HEK293T (cell line): ENCODE results near the gene TBC1D3G.
"Not testable (repeated sequence)": the region's sequence is repeated elsewhere in the genome, so short reads cannot be mapped to it uniquely, and the experiment has no call there.

Experiments used
- CTCF ChIA-PET: fragments of 350-600 bp; formaldehyde crosslinking; extraction: SDS; loops from one replicate; lab custom pipeline; 2021; ENCODE audit warnings: antibody characterized with exemption, inconsistent platforms; lab: Yijun Ruan, JAX
- POLR2A ChIA-PET: fragments of 350-600 bp; formaldehyde crosslinking; extraction: SDS; loops from one replicate; lab custom pipeline; 2020; ENCODE audit warnings: antibody characterized with exemption, inconsistent platforms; lab: Yijun Ruan, JAX
- DNase-seq: peaks from one replicate; pipeline ENCODE4 v3.0.0; 2012; ENCODE audit warnings: mixed read lengths; ENCODE audit errors: extremely low spot score

The TBC1D3G gene

DNA sequence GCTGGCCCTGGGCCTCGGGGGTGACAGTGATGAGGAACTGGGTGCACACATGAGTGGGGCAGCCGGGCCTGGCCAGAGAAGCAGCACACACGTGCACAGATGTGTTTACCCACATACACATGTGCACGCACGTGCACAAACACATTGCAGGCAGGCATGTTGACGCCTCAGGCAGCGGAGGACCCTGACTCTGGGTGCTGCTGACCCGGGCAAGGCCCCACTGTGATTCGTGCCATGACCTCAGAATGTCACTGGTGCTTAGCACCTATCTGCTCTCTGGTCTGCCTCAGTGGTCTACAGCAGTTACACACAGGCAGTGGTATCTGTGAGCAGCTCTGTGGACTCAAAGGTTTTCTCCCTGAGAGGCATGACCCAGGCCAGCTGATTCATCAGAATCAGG, at the start of gene TBC1D3G:
Gene TBC1D3G (plus strand): TSS at position 301 of the 400 bp plus-strand sequence. CDS start 1,528 bp downstream, outside the sequence.
- CTCF ChIA-PET, DNase-seq, POLR2A ChIA-PET: not testable (repeated sequence)

DNA sequence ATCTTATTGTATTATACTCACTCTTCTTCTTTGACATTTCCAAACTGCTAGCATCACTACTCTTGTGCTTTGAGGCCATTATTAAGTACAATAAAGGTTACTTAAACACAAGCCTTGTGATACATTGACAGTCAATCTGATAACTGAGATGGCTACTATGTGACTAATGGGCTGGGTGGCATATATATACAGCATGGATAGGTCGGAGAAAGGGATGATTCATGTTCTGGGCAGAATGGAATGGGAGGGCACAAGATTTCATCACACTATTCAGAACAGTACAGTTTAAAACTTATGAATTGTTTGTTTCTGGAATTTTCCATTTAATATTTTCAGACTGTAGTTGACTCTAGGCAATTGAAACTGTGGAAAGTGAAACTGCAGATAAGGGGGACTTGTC, 40.4 kb upstream of the TBC1D3G start:
- POLR2A ChIA-PET, CTCF ChIA-PET, DNase-seq: not testable (repeated sequence)

DNA sequence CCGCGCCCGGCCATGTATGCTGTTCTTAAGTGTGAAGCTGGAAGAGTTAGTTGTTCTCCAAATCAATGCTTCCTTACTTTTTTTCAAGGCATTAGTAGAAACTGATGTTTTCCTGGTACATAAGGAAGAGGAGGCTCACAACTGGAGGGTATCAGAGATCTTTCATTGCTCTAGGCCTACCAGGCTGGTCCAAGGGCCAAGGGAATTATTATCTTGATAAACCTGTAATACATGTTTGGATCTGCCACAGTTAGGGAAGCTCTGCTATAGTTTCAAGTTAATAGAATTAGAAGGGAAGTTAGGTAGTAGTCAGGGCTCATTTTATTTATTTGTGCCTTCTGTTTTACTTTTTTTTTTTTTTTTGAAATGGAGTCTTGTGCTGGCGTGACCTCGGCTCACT, 39.5 kb upstream of the TBC1D3G start:
- POLR2A ChIA-PET, CTCF ChIA-PET, DNase-seq: not testable (repeated sequence)

DNA sequence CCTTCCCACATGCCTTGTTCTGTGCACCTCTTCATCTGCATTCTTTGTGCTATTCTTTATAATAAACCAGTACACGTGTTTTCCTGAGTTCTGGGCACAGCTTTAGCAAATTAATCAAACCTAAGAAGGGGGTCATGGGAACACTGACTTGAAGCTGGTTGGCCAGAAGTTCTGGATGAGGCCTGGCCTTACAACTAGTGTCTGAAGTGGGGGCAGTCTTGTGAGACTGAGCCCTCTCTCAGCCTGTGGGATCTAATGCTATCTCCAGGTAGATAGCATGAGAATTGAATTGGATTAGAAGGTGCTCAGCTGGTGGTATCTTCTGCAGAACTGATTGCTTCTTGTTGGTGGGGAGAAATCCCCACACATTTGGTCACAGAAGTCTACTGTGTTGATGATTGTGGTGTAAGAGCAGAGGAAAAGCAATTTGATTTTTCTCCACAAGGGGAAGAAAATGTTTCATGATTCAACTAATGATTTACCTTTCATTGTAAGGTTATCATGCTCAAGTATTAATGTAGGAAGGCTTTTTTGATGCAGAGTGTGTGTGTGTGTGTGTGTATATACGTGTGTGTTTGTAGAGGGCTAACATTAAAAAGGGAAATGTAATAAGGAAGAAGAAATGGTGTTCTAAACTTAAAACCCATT, 33.6 kb upstream of the TBC1D3G start:
- POLR2A ChIA-PET, CTCF ChIA-PET, DNase-seq: not testable (repeated sequence)

DNA sequence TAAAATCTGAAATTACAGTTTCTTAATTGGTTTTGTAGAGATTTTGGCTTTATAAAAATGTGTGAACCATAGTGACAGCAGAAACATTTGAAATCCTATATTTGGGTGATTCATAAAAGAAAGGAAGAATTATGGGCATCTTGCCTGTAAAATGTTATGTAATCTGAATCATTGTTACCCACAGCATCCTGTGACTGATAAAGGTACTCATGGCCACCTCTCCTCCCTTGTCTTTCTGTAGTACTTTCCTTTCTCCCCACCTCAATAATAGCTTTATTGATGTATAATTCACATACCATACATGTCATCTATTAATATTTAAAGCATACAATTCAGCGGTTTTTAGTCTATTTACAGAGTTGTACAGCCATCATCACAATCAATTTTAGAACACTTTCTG, 28.5 kb upstream of the TBC1D3G start:
- POLR2A ChIA-PET, DNase-seq, CTCF ChIA-PET: not testable (repeated sequence)

DNA sequence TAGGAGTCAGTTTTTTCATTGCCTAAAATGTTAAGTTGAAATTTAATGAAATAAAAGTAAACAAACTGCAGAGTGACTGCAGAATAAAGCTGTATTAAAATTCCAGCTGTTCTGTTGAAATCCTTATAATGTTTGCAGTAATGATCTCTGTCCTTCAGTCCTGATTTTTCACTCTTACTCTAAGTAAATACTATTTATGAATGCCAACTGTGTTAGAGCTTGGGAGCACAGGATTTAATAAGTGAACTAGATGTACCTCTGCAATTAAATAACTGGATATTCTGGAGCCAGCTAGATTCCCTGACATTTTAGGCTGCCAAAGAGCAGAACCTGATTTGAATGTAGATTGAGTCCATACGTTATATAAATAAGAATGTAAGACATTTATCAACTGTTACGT, 7.9 kb upstream of the TBC1D3G start:
- CTCF ChIA-PET, POLR2A ChIA-PET, DNase-seq: not testable (repeated sequence)

DNA sequence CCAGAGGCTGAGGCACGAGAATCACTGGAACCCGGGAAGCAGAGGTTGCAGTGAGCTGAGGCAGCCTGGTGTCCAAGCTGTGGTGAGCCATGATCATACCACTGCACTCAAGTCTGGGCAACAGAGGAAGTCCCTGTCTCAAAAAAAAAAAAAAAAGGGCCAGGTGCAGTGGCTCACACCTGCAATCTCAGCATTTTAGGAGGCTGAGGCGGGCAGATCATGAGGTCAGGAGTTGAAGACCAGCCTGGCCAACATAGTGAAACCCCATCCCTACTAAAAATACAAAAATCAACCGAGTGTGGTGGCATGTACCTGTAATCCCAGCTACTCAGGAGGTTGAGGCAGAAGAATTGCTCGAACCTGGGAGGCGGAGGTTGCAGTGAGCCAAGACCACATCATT, 38.8 kb downstream of the TBC1D3G start:
- POLR2A ChIA-PET, CTCF ChIA-PET, DNase-seq: not testable (repeated sequence)

DNA sequence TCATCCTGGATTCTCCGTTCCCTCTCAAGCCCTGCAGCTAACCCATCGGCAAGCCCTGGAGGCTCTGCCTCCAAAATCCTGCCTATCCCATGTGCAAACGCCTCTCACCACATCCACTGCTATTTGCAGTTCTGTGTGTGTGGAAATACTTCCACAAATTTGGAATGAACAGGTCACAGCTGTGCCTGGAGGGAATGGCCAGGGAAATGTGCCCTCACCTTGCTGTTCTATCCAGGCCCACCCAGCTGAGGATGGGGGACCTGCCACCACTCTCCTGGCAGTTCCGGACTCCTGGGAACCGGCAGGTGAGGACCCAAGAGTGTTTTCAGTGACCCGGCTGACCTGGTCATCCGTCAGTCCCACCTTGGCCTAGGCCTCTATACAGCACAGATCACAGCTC, 52.3 kb downstream of the TBC1D3G start:
- POLR2A ChIA-PET, CTCF ChIA-PET, DNase-seq: not testable (repeated sequence)
